NT2/D1 (cell line): ENCODE results near the gene NTF3.

Experiments
- SUZ12 ChIP-seq: IDR thresholded peaks from 2 replicates; pipeline ENCODE4 v1.6.1; 2011; ENCODE audit not compliant: insufficient read length, insufficient read depth; ENCODE audit errors: extremely low read depth
- YY1 ChIP-seq: IDR thresholded peaks from 2 replicates; pipeline ENCODE4 v1.6.1; 2011; ENCODE audit not compliant: insufficient read length, insufficient read depth

DNA sequence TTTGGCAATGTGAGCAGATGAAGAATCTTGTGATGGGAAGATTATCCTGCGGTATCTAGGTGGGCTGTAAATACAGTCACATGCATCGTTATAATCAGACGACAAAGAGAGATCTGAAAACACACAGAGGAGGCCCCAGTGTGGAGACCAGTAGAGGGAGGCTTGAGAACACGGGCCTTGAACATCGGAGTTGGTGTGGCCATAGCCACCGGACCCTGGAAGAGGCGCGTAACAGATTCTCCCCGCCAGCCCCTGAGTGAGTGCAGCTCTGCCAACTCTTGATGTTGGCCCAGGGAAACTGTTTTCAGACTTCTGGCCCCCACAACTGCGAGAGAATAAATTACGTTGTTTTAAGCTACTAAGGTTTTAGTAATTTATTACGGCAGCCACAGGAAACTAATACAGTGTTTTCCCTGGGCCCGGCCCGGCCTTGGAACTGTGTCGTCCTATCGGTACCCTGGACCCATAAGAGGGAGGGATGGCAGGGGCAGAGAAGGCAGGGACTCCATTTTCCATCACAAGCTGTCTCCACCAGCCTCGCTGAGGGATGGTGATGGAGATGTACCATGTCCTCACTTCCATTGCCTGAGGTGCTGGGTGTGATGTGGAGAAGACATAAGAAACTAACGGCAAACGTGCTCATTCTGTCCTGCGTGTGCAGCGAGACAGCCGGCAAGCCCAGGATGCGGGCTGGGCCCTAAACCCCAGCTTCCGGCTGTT lies 91.6 kb downstream of the NTF3 start:
- TF ChIP-seq YY1 (no peak), SUZ12 (no peak)
